Activated CD4-positive, alpha-beta memory T cell treated with anti-CD3 and anti-CD28 coated beads, Interleukin-2, amount 10 ng/mL, durations not matched to agents 7 days and 5 days (primary cell): ENCODE data around the gene OR52N4. TPM values are rescaled to one million over a fixed set of nuclear protein-coding genes. Genes with fewer than 3 reads are reported as not detected.
"Not testable (repeated sequence)": the region's sequence is repeated elsewhere in the genome, so short reads cannot be mapped to it uniquely, and the experiment has no call there.

Experiments
- CTCF ChIA-PET: fragments of 350-600 bp; sonication (Branson Sonifier 250); formaldehyde crosslinking; loops from one replicate; lab custom pipeline; 2021; ENCODE audit warnings: antibody characterized with exemption, inconsistent platforms; lab: Charles Lee
- POLR2A ChIA-PET: fragments of 350-600 bp; sonication (Branson Sonifier 250); formaldehyde crosslinking; loops from one replicate; lab custom pipeline; 2021; ENCODE audit warnings: antibody characterized with exemption; lab: Charles Lee
- DNase-seq: peaks from one replicate; pipeline ENCODE4 v3.0.0-alpha.2; 2020
- H3K27ac Mint-ChIP-seq: one replicate; pipeline ENCODE4 v1.8.0; 2021; ENCODE audit warnings: mild to moderate bottlenecking, mixed read lengths
- H3K27me3 Mint-ChIP-seq: one replicate; pipeline ENCODE4 v1.8.0; 2021; ENCODE audit warnings: mixed read lengths
- H3K36me3 Mint-ChIP-seq: one replicate; pipeline ENCODE4 v1.8.0; 2021; ENCODE audit warnings: low read depth, mixed read lengths
- H3K4me1 Mint-ChIP-seq: one replicate; pipeline ENCODE4 v1.8.0; 2021; ENCODE audit warnings: mixed read lengths
- H3K4me3 Mint-ChIP-seq: one replicate; pipeline ENCODE4 v1.8.0; 2021; ENCODE audit warnings: mild to moderate bottlenecking, mixed read lengths
- H3K9me3 Mint-ChIP-seq: one replicate; pipeline ENCODE4 v1.8.0; 2021; ENCODE audit warnings: mixed read lengths
- total RNA-seq, 2 experiments: library from RNA; stranded (reverse); gene quantifications; one replicate each; pipeline ENCODE4 v1.2.3, GENCODE V29; 2021

OR52N4 gene
- total RNA-seq = 1 to 10 TPM; 1.5 to 1.9 TPM

DNA sequence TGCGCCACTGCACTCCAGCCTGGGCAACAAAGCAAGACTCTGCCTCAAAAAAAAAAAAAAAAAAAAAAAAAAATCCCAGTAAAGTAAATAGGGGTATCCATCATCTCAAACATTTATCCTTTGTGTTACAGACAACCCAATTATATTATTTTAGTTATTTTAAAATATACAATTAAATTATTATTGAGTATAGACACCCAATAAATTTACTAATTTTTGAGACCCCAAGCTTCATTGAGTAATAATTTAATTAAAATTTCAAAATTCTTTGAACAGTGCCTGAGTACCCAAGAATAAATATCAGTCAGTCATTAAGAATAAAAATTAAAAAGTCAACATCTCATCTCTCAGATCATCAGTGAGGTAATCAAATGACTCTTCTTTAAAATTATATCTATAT is at the start of gene OR52N4:
Gene OR52N4, plus strand, starts transcription at position 301 of the 400 bp plus-strand sequence. CDS start 498 bp downstream, outside the sequence.
- no peak for DNase-seq
- Mint-ChIP-seq H3K4me3 (no peak within 1 kb of the TSS), H3K27me3 (no peaks in the 10 kb centered on the region), H3K36me3 (no peaks in the 10 kb centered on the region), H3K4me1 (no peaks in the 10 kb centered on the region), H3K27ac (no peak within 1 kb of the TSS), H3K9me3 (no peaks in the 10 kb centered on the region)
- POLR2A ChIA-PET = no interaction called here
- CTCF ChIA-PET = no interaction called here

DNA sequence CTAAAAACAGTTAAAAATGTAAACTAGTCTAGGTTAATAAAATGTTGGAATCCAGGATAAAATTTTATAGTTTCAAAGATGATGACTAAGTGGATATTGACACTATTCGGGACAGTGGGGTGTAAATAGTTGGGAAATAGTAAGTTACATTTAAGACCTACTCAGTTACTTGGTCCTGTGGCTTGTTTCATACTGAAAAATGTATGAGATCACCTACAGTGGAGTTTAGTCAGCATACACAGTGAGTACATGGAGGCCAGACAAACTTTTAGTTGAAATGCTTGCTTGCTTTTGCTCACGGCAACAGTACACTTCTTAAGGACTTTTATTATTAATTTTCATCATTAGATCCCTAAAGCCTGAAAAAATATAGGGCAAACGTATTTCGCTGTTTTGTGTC is 48.4 kb upstream of the OR52N4 start:
- no peak overlapping the region for H3K27ac Mint-ChIP-seq
- no peak overlapping the region for H3K4me3 Mint-ChIP-seq
- ChIA-PET POLR2A (interaction anchor here (1.1 kb wide), 1 partner anchor 16 kb away, joined by 3 read pairs; the partner anchor contains the start of gene TRIM22), CTCF (interaction anchor here (1.1 kb wide), 1 partner anchor 20 kb away, joined by 3 read pairs; no protein-coding TSS in a partner anchor)
- no peaks in the 10 kb centered on the region for H3K9me3 Mint-ChIP-seq
- peaks cover 25% of the 10 kb centered on the region for H3K4me1 Mint-ChIP-seq
- no peak for DNase-seq
- peaks cover 73% of the 10 kb centered on the region for H3K36me3 Mint-ChIP-seq
- H3K27me3 Mint-ChIP-seq = no peaks in the 10 kb centered on the region

DNA sequence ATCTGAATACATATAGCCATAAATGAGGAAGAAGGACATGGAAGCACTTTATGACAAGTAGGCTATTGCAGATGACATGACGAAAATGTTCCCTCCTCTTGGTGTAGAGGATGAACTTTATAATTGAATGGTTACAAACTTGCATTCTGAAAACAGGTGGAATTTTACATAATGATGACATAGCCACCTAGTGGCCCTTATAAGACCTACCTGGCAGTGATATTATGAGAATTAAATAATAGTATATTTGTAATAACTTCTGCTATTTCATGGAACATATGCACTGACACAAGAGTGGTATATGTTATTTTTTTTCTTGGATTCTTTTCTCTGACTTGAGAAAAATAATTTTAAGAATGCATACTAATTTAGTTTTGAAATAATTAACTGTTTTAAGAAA is 41.5 kb upstream of the OR52N4 start:
- Mint-ChIP-seq H3K36me3 (peaks cover 31% of the 10 kb centered on the region), H3K27ac (no peak overlapping the region), H3K4me1 (peaks cover 4% of the 10 kb centered on the region), H3K9me3 (peaks cover 2% of the 10 kb centered on the region), H3K4me3 (no peak overlapping the region), H3K27me3 (no peaks in the 10 kb centered on the region)
- DNase-seq = no peak
- CTCF ChIA-PET = interaction anchor here (1.1 to 2.4 kb wide), 3 partner anchors 11 to 112 kb away, joined by 4 to 9 read pairs (median 6); partner anchors contain the start of gene TRIM5
- POLR2A ChIA-PET = interaction anchor here (0.8 to 2.7 kb wide), 3 partner anchors 13 to 28 kb away, joined by 3 to 7 read pairs (median 3); partner anchors contain the start of gene TRIM22

DNA sequence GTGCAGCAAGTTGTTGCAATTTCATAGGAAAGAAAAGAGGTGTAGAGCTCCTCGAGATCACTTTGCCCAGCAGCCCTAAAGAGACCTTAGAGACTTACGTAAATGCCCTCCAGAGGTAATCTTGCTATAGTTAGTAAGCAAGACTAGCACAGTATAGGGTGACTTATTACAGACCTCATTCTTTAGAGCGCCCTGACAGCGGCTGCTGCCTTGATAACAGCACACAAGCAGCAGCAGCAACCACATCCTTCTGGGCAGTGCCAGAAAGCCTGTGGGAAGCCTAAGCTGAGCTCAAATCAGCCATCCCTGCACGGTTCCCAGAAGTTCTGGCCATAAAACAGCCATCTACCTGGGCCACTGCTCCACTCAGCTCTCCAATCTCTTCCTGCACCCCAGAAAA is 40.3 kb upstream of the OR52N4 start:
- Mint-ChIP-seq H3K4me3 (no peak overlapping the region), H3K9me3 (peaks cover 2% of the 10 kb centered on the region), H3K36me3 (peaks cover 23% of the 10 kb centered on the region), H3K27me3 (no peaks in the 10 kb centered on the region), H3K4me1 (no peaks in the 10 kb centered on the region), H3K27ac (no peak overlapping the region)
- ChIA-PET CTCF (interaction anchor here (1.1 to 2.4 kb wide), 3 partner anchors 12 to 113 kb away, joined by 4 to 9 read pairs (median 5); partner anchors contain the start of gene TRIM5), POLR2A (interaction anchor here (2.7 kb wide), 1 partner anchor 24 kb away, joined by 7 read pairs; the partner anchor contains the start of gene TRIM22)
- no peak for DNase-seq

DNA sequence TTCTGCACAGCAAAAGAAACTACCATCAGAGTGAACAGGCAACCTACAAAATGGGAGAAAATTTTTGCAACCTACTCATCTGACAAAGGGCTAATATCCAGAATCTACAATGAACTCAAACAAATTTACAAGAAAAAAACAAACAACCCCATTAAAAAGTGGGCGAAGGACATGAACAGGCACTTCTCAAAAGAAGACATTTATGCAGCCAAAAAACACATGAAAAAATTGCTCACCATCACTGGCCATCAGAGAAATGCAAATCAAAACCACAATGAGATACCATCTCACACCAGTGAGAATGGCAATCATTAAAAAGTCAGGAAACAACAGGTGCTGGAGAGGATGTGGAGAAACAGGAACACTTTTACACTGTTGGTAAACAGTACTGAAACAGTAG is 37.5 kb upstream of the OR52N4 start:
- CTCF ChIA-PET, H3K4me3 Mint-ChIP-seq: not testable (repeated sequence)

DNA sequence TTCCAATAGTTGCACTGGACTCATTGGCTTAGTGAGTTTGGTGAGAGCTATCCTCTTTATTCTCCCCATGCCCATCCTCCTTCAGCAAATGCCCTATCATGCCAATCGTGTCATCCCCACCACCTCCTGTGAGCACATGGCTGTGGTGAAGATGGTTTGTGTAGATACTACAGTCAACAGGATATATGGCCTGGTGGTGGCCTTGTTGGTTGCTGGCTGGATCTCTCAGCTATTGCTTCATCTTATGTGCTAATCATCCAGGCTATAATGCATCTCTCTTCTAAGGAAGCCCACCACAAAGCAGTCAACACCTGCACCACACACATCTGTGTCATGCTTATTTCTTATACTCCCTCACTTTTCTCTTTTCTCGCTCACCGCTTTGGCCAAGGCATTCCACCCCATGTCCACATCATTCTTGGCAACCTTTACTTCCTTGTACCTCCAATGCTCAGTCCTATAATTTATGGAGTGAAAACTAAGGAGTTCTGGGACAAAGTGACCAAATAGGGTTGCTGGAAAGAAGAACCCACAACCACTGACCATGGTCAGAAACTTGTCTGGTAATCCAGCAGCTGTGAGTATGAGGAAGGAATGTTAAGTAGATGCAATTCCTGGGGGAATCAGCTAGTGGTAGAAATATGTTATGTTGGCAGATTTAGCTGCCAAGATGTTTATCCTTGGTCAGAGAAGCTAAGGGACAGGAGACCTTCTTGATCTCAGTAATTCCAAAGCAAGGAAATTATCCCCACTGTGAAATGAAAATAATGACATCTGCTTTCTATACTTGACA is 34.1 kb upstream of the OR52N4 start:
- POLR2A ChIA-PET = no interaction called here
- Mint-ChIP-seq H3K27me3 (no peaks in the 10 kb centered on the region), H3K36me3 (no peaks in the 10 kb centered on the region), H3K9me3 (peaks cover 2% of the 10 kb centered on the region), H3K4me1 (peaks cover 4% of the 10 kb centered on the region), H3K27ac (no peak overlapping the region), H3K4me3 (no peak overlapping the region)
- CTCF ChIA-PET = interaction anchor here (0.9 kb wide), 1 partner anchor 120 kb away, joined by 4 read pairs; no protein-coding TSS in a partner anchor
- DNase-seq = no peak

More for the DNA sequence above, 37.5 kb upstream of the OR52N4 start:
- H3K27me3 Mint-ChIP-seq, DNase-seq, H3K27ac Mint-ChIP-seq, H3K9me3 Mint-ChIP-seq, H3K36me3 Mint-ChIP-seq, H3K4me1 Mint-ChIP-seq, POLR2A ChIA-PET: not testable (repeated sequence)

DNA sequence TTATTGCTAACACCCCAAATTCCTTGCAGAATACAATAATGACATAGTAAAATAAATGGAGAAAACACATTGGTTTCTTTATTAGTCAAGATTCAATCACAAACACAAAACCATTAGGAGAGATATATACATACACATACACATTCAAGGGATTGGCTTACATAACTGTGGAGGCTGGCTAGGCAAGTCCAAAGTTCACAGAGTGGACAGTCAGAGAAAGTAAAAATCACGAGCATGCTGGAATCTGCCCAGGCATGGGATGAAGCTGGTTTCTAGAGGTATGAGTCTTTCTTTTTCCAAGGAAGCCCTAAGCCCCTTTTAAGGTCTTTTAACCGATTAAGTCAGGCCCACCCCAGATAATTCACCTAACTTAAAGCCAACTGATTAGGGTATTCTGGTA is 31.4 kb upstream of the OR52N4 start:
- POLR2A ChIA-PET = no interaction called here
- no peak for DNase-seq
- CTCF ChIA-PET = no interaction called here
- no peaks in the 10 kb centered on the region for H3K9me3 Mint-ChIP-seq
- no peak overlapping the region for H3K4me3 Mint-ChIP-seq
- no peaks in the 10 kb centered on the region for H3K36me3 Mint-ChIP-seq
- H3K27me3 Mint-ChIP-seq = no peaks in the 10 kb centered on the region
- peaks cover 4% of the 10 kb centered on the region for H3K4me1 Mint-ChIP-seq
- H3K27ac Mint-ChIP-seq = no peak overlapping the region

DNA sequence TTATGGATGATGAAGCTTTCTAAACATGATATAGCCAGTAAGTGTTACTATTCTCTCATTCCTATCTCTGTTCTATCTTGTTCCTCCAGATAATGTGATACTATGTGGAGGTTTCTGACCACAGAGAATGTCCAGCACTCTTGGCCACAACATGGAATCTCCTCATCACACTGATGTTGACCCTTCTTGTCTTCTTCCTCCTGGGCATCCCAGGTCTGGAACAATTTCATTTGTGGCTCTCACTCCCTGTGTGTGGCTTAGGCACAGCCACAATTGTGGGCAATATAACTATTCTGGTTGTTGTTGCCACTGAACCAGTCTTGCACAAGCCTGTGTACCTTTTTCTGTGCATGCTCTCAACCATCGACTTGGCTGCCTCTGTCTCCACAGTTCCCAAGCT is 27.7 kb upstream of the OR52N4 start:
- Mint-ChIP-seq H3K9me3 (no peaks in the 10 kb centered on the region), H3K4me3 (no peak overlapping the region), H3K27ac (no peak overlapping the region), H3K27me3 (no peaks in the 10 kb centered on the region), H3K36me3 (no peaks in the 10 kb centered on the region), H3K4me1 (no peaks in the 10 kb centered on the region)
- DNase-seq = no peak
- POLR2A ChIA-PET = no interaction called here
- CTCF ChIA-PET = no interaction called here

DNA sequence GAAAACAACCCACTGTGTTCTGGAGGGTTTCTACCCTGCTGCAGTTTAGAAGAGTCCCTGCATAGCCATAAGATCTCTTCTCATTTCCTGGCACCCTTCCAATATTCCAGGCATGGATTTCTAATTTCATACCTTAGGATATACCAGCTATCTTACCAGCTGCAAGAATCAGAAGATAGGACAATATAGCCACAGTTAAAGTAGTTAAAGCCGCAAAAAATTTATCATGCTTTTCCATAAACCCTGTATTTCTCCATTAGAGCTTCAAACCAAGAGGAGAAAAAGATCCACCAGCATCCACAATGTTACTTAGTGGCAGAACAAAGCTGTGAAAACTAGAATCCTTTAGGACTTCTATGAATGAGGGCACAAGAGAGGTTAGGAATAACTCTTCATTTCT is 26.4 kb upstream of the OR52N4 start:
- ChIA-PET CTCF (no interaction called here), POLR2A (no interaction called here)
- no peaks in the 10 kb centered on the region for H3K36me3 Mint-ChIP-seq
- no peak overlapping the region for H3K27ac Mint-ChIP-seq
- DNase-seq = no peak
- H3K27me3 Mint-ChIP-seq = no peaks in the 10 kb centered on the region
- no peaks in the 10 kb centered on the region for H3K9me3 Mint-ChIP-seq
- no peaks in the 10 kb centered on the region for H3K4me1 Mint-ChIP-seq
- H3K4me3 Mint-ChIP-seq = no peak overlapping the region

DNA sequence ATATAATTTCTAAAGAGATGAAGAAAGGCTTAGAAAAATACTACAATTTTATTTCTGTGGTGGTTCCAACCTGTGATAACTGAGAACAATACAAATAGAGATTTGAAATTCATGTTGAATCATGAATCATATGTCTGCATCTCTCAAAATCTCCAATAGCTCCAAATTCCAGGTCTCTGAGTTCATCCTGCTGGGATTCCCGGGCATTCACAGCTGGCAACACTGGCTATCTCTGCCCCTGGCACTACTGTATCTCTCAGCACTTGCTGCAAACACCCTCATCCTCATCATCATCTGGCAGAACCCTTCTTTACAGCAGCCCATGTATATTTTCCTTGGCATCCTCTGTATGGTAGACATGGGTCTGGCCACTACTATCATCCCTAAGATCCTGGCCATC is 17.6 kb upstream of the OR52N4 start, which contains the start of gene OR56B1:
Gene OR56B1, plus strand, starts transcription at position 53 of the 400 bp plus-strand sequence. Its CDS starts 69 bp downstream, at position 122.
- Mint-ChIP-seq H3K9me3 (peaks cover 3% of the 10 kb centered on the region), H3K27ac (no peak within 1 kb of the TSS), H3K4me1 (no peaks in the 10 kb centered on the region), H3K27me3 (peaks cover 4% of the 10 kb centered on the region), H3K4me3 (no peak within 1 kb of the TSS), H3K36me3 (no peaks in the 10 kb centered on the region)
- no peak for DNase-seq
- ChIA-PET CTCF (no interaction called here), POLR2A (no interaction called here)

DNA sequence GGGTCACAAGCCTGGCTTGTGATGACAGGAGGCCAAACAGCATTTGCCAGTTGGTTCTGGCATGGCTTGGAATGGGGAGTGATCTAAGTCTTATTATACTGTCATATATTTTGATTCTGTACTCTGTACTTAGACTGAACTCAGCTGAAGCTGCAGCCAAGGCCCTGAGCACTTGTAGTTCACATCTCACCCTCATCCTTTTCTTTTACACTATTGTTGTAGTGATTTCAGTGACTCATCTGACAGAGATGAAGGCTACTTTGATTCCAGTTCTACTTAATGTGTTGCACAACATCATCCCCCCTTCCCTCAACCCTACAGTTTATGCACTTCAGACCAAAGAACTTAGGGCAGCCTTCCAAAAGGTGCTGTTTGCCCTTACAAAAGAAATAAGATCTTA is 17.0 kb upstream of the OR52N4 start:
- POLR2A ChIA-PET = no interaction called here
- no peaks in the 10 kb centered on the region for H3K4me1 Mint-ChIP-seq
- peaks cover 8% of the 10 kb centered on the region for H3K27me3 Mint-ChIP-seq
- peaks cover 6% of the 10 kb centered on the region for H3K9me3 Mint-ChIP-seq
- CTCF ChIA-PET = no interaction called here
- no peak overlapping the region for H3K4me3 Mint-ChIP-seq
- H3K27ac Mint-ChIP-seq = no peak overlapping the region
- no peaks in the 10 kb centered on the region for H3K36me3 Mint-ChIP-seq
- no peak for DNase-seq

DNA sequence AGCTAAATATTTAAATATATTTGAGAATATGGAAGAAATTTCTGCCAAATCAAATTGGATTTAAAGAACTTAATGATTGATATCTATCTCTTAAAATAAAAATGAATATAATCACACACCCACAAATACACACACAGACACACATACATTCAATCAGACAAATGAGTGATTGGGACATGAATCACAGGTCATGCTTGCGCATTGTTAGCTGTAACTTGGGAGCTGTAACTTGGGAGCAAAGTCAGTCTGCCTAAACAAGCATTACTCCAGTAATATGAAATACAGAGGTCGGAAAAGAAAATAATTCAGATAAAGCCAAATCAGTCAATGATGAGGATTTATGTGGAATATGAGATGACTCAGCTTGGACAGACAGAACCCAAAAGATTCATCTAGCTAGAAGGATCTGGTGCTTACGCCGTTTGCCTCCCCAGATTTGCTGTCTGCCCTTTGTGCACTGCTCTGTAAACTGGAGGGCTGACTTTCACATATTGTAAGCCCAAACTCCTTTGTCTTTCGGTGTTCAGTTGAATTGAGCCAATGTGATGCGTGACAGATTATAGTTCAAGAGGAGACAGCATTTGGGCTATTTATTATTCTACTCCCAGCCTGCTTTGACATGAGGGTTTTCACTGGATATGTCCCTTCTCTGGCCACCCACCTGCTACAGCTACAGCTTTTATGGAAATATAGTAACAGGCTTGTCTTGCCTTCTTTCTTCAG is 16.2 kb upstream of the OR52N4 start:
- no peaks in the 10 kb centered on the region for H3K36me3 Mint-ChIP-seq
- no peak for DNase-seq
- no peak overlapping the region for H3K27ac Mint-ChIP-seq
- peaks cover 8% of the 10 kb centered on the region for H3K27me3 Mint-ChIP-seq
- ChIA-PET POLR2A (no interaction called here), CTCF (no interaction called here)
- H3K4me1 Mint-ChIP-seq = no peaks in the 10 kb centered on the region
- H3K9me3 Mint-ChIP-seq = peaks cover 6% of the 10 kb centered on the region
- H3K4me3 Mint-ChIP-seq = no peak overlapping the region

DNA sequence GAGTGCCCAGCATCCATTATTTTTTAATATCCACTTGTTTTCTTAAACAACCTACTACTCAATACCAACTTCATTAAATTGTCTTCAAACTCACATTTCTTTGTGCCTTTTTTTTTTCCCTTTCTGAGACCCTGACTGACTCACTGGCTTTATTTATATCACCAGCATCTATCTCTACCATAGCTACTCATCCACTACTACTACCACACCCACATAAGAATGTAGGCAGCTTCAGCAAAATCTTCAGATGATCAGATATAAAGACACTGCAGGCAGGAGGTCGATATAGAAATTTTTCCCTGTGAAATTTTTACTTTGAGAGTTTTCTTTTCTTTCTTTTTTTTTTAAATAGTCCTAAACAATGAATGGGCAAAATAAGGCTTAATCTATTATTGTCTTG is 15.6 kb upstream of the OR52N4 start:
- Mint-ChIP-seq H3K36me3 (no peaks in the 10 kb centered on the region), H3K4me3 (no peak overlapping the region), H3K9me3 (peaks cover 6% of the 10 kb centered on the region), H3K27ac (no peak overlapping the region), H3K27me3 (peaks cover 8% of the 10 kb centered on the region), H3K4me1 (no peaks in the 10 kb centered on the region)
- DNase-seq = no peak
- POLR2A ChIA-PET = no interaction called here
- CTCF ChIA-PET = no interaction called here
